ENCODE results near the gene CCDC121.

- TF ChIP-seq CTCF (IDR thresholded peaks at IDR 0.05; ENCODE audit: insufficient read depth, low read length, poor library complexity, severe bottlenecking) (no peak), EZH2phosphoT487 (conservative IDR thresholded peaks at IDR 0.05; ENCODE audit: low read length) (no peak)
These were observed 44.2 kb downstream of the CCDC121 start for GRCh38 chr2:27584597-27584996.

Measured in SU-DHL-6 (cell line).